H4 (cell line): ENCODE results near the gene NOX3. TPM values are rescaled to one million over a fixed set of nuclear protein-coding genes. Genes with fewer than 3 reads are reported as not detected.
"Not testable (repeated sequence)": the region's sequence is repeated elsewhere in the genome, so short reads cannot be mapped to it uniquely, and the experiment has no call there.

Experiments
- DNase-seq: peaks from one replicate; pipeline ENCODE4 v3.0.0-alpha.2; 2015; ENCODE audit warnings: low spot score
- total RNA-seq: library from RNA; depleted of rRNA; stranded (reverse); fragments of >200 nt; shearing (Covaris generic); gene quantifications from 2 replicates; pipeline ENCODE4 v1.2.3, GENCODE V29; 2014; rRNA removed

NOX3 gene, protein sequence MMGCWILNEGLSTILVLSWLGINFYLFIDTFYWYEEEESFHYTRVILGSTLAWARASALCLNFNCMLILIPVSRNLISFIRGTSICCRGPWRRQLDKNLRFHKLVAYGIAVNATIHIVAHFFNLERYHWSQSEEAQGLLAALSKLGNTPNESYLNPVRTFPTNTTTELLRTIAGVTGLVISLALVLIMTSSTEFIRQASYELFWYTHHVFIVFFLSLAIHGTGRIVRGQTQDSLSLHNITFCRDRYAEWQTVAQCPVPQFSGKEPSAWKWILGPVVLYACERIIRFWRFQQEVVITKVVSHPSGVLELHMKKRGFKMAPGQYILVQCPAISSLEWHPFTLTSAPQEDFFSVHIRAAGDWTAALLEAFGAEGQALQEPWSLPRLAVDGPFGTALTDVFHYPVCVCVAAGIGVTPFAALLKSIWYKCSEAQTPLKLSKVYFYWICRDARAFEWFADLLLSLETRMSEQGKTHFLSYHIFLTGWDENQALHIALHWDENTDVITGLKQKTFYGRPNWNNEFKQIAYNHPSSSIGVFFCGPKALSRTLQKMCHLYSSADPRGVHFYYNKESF
- not detected in 2 replicates for total RNA-seq

DNA sequence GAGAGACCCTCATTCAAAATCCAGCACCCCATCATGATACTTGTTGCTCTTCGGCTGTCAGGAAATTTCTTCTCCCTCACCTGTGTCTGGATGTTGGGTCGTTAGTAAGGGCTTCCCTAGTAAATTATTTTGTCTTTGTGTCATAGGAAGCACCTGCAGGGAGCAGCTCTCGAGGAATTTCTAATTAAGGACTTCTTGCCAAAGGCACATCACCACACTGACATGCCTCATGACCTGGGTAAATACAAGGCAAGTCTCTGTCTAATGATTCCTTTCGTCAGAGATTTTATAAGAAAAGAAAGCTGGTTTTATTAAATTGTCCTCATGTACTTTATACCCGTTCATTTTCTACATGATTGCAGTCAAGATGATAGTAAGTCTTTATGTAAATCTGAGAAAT, at the start of gene NOX3:
Gene NOX3, minus strand, starts transcription at position 74 of the 400 bp plus-strand sequence. Its CDS starts 39 bp downstream, at position 35.
- DNase-seq, result no peak

DNA sequence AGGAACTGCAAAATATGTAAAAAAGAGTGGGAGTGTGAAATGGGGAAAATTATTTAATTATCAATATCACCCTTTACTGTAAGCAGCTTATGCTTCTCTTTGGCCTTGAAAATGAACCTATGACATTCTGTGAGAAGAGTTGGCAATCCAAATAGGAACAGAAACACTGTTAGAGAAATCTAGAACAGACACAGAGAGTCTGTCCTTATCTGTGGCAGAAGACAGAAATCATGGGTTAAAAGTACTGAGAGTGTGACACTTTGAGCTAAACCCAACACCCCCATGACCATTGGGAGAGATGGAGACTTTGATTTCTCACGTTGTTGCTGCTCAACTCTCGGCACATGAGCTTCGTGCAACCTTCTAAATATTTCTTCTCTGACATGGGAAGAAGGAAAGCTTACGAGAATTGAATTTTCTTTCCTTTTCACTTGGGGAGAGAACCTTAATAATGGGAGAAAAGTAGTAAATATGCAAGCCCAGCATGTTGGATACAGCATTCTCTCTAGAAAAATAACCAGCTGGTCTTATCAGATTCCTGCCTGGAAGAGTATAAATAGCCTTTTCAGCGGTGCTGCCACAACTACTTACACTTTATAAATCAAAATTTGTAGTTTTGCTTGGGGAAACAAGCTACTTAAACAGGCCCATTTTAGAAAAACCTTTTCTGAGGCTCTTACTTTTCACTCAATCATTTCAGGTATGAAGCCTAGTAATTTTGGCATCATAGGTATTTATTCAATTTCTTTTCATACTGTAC, 49.4 kb upstream of the NOX3 start:
- no peak for DNase-seq

DNA sequence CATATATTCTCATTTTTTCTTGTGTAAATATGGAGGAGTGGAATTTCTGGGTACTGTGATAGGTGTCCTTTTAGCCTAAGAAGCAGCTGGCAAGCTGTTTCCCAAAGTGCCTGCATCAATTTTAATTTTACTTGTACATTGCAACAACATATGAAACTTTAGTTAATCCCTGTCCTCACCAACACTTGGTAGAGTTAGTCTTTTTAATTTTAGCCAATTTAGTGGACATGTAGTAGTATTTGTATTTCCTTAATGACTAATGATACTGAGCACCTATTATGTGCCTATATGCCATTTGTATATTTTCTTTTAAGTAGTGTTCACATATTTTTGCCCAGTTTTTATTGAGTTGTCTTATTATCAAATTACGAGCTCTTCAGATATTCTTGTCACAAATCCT, 46.8 kb upstream of the NOX3 start:
- DNase-seq, result no peak

GRCh38 chr6:155499574-155499973, 43.9 kb upstream of the NOX3 start:
- DNase-seq, result no peak

- no peak for DNase-seq
Measured at GRCh38 chr6:155498370-155498769, 42.7 kb upstream of the NOX3 start.

- no peak for DNase-seq
Measured at GRCh38 chr6:155497273-155497672, 41.6 kb upstream of the NOX3 start.

GRCh38 chr6:155495011-155495768, 39.6 kb upstream of the NOX3 start:
- peak; percentile 66 for DNase-seq

- DNase-seq, result peak; percentile 97
Measured at GRCh38 chr6:155493694-155494143, 38.1 kb upstream of the NOX3 start.

DNA sequence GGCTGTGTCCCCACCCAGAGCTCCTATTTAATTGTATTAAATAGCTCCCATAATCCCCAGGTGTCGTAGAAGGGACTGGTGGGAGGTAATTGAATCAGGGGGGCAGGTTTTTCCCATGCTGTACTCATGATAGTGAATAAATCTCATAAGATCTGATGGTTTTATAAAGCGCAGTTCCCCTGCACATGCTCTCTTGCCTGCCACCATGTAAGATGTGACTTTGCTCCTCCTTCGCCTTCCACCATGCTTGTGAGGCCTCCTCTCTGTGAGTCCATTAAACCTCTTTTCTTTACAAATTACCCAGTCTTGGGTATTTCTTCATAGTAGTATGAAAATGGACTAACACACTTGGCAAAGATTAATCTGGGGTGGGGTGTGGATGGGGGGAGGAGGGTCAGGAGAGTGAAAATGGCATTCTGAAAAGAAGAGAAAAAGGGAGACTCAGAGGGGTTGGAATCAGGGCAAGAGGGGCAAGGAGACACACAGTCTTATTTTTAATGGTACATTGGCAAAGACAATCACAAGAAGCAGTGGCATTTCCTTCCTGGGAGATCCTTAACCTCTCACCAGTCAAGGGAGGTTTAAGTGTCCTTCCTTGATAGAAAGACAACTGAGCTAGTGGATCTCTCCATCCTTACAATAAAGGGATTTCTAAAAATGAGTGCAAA, 37.5 kb upstream of the NOX3 start:
- DNase-seq, result no peak

DNA sequence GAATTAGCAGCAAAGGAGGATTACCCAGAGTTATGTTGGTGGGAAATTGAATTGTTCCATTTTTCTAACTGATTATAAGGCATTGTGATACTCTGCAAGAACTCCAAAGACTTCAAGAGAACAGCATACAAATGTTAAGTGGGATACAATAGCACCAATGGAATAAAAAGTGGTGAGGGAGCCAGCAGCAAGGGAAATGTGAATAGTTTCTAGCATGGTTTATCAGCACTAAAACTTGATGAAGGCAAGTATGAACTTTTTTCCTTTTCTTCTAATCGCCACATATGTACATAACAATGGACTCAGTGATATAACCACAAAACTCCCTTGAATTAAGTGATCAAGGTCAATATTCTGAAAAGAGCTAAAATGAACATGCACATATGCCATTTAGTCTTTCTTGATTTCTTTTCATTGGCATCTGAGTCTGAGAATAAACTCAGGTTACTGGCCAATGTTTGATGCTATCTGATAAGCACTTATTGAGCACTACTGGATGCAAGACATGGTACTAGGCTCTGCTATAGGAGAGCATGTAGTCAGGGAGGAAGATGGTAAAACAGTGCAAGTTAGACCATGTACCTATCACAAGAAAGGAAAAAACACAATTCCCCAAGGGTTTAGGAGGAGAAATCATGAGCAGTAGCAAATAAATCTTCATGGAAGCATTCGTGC, 36.6 kb upstream of the NOX3 start:
- DNase-seq, result no peak

GRCh38 chr6:155491421-155491820, 35.8 kb upstream of the NOX3 start:
- no peak for DNase-seq

GRCh38 chr6:155488197-155488596, 32.6 kb upstream of the NOX3 start:
- DNase-seq, result not testable (repeated sequence)

DNA sequence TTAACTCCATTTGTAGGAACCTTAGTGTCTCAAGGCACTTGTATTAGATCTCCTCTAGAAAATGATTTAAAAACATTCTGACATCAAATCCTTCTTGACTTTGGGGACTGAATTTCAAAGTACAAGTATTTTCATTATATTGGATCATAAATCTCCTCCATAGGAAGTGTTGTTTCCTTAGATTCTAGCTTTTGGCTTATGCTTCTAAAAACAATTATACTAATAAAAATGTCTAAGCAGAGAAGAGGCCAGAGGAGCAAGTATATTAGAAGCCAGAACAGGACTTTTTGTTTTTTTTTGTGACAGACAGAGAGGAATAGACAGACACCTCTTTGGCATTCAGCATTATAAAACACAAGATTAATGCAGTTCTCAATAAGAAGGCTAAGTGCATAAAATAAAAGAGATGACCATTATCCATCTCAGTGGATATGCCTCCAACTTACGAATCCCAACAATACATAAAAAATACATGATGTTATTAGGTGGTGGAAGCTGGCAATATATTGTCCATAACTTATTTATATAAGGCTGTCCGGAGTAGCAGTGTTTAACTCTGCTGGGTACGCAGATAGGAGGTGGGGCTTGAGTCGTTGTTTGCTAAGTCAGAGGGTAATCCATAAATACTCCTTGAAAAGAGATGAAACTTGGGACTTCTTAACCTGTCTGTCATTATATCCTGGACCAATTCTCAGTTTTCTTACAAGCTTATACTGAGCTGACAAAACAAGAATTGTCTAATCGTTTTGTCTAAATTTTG, 31.9 kb upstream of the NOX3 start:
- DNase-seq, result no peak

GRCh38 chr6:155486721-155487294, 31.2 kb upstream of the NOX3 start:
- no peak for DNase-seq

DNA sequence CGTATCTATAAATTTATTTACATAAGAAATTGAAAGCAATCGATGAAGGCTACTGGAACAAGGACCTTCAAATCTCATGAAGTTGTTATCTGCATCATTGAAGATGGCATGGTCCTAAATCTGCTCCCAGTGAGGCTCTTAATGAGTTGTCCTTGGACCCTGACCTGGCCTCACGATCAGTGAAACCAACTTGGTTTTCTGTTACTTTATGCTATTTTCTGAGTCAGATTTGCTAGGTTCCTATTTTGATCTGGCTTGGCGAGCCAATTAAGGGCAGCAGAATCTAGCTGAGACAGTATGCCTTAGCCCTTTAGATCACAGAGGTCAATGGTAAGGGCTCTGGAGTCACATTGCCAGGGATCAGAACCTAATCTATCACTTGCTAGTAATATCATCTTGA, 30.1 kb upstream of the NOX3 start:
- no peak for DNase-seq

- peak; percentile 9 for DNase-seq
Measured at GRCh38 chr6:155483858-155484257, 28.2 kb upstream of the NOX3 start.

GRCh38 chr6:155481215-155481614, 25.6 kb upstream of the NOX3 start:
- DNase-seq, result no peak

DNA sequence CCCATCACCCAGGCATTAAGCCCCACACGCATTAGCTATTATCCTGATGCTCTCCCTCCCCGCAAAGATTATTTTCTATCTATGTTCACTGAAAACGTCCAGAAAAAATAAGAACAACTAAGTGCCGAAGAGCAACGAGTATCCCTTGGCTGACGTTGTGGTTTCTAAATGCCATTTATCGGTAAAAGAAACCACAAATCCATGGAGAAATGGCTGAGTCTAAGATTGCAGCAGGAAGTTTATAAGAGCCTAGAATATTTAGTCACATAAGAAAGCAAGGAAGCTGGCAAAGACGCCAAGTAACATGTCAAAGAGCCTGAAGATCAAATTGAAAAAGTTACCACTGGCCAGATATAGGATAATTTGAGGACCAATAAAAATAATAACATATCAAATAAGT, 18.1 kb upstream of the NOX3 start:
- DNase-seq, result peak; percentile 52

DNA sequence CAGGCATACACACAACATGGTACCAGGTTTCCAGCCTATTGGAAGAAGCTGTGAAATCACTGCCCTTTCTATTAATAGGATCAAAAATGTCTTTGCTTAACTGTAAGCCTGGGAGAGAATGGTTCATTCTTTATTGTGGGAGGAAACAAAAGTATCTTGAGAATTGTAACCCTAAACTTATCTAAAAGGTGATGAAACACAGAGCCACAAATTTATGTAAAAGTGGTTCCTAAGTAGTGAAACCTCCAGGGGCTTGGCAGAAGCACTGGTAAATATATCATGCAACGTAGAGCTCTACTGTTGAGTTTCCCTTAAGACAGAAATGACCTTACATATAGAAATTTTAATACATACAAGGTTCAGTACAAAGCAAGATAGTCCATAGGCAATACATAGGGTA, 17.2 kb upstream of the NOX3 start:
- peak; percentile 65 for DNase-seq
